Stimulated activated CD4-positive, alpha-beta T cell treated with anti-CD3 and anti-CD28 coated beads, Interleukin-2, amount 100 ng/mL, for 48 hours (primary cell): Measurements from ENCODE around the gene CRLF1.

ENCODE experiments used
- DNase-seq, 2 donors: peaks; one replicate each; pipeline ENCODE4 v3.0.0-alpha.2; 2020

CRLF1 gene

GRCh38 chr19:18590273-18591272 lies 16.0 kb downstream of the CRLF1 start:
- no peak for DNase-seq

DNA sequence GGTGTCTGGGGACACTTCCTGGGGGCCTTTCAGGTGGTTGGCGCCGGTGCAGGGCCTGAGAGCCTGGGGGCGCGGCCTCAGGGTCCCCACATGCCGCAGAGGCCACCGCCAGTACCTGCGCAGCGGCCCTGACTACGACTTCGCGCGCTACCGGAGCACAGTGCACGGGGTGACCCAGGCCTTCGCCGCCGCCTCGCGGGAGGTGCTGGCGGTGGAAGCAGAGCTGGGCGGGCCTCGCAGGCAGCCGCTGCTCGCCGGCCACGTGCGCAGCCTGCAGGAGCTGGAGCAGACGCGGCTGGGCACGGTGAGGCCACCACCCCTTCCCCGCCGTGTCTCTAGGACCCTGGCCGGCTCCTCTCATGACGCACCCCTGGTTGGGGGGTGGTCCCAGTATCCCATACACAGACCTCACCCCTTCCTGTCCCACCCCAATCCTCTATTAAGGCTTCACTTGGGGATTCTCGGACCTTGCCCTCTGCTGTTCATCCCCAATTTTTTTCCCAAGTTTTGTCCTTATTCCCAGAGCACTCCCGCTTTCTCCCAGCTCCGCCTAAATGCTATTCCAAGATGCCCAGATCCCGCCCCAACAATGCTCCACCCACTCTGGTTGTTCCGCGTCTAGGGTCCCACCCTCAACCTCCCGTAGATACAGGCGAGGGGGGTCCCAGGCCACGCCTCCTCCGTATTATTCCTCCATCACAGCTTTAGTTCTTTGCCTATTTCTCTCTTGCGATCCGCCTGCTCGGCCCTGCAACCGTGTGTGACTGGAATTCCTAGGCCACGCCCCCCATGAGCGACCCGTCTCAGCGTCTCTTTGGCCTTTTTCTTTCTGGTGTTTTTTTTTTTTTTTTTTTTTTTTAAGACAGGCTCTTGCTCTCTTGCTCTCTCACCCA lies 17.0 kb downstream of the CRLF1 start:
- peak; percentile 62 to 66 for DNase-seq

DNA sequence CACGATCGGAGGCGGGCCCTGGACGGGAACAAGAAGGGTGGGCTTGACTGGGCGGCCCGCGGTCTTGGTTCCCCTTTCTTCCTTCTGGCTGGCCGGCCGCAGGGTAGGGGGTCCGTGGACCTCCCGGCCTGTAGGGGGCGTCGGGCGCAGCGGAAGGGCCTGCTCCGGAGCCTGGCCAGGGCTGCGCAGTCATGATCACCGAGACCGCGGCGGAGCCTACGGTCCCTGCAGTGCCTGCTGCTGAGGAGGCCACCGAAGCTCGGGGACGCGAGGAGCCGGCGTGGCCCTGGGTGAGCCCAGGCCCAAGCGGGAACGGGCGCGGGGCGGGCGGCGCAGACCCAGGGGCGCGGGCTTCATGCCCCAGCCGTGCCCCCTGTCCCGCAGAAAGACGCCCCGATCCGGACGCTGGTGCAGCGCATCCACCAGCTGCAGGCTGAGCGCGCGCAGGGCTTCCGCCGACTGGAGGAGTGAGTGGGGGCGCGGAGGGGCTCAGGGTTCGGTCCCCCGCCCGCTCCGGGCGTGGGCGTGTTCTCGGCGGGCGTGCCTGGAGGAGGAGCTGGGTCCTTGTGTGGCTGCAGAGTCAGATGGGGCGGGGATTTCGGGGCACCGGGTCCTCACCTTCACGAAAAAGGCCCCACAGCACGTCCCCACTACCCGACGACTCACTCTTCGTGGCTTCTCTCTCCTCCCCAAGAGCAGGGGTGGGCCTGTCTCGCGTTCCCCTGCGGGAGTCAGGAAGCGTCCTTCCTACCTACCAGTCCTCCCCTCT lies 17.8 kb downstream of the CRLF1 start, which contains the start of gene REX1BD:
Gene REX1BD, plus strand, starts transcription at position 188 of the 769 bp plus-strand sequence. Its CDS starts 4 bp downstream, at position 192.
- DNase-seq, result peak; percentile 73 to 83

GRCh38 chr19:18587962-18588610 lies 18.5 kb downstream of the CRLF1 start:
- no peak for DNase-seq

GRCh38 chr19:18587561-18587960 lies 19.0 kb downstream of the CRLF1 start:
- DNase-seq, result no peak

- no peak for DNase-seq
Measured at GRCh38 chr19:18586306-18586705, 20.3 kb downstream of the CRLF1 start.

GRCh38 chr19:18580311-18580710 lies 26.3 kb downstream of the CRLF1 start:
- no peak for DNase-seq

DNA sequence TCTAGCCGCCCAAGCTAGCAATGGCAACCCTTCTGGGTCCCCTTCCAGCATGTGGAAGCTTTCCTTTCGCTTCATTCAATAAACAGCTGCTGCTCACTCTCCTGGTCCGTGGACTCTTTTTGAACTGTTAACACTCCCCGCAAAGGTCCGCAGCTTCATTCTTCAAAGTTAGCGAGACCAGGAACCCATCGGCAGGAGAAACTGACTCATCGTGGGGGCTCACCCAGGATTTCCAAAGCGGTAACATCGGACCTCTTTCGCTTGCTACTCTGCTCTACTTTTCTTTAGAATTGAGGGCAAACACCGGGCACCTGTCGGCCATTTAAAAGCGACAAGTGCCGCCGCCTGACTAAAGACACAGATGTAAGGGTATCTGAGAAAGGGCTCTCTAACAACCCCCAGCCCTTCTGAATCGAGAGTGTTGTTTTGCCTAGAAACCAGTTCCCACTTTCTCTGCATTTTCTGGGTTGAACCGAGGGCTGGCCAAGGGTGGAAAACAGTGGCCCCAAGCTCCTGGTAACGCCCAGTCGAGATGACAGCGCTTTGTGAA lies 29.2 kb downstream of the CRLF1 start:
- no peak for DNase-seq

GRCh38 chr19:18576383-18576782 lies 30.2 kb downstream of the CRLF1 start:
- no peak for DNase-seq

DNA sequence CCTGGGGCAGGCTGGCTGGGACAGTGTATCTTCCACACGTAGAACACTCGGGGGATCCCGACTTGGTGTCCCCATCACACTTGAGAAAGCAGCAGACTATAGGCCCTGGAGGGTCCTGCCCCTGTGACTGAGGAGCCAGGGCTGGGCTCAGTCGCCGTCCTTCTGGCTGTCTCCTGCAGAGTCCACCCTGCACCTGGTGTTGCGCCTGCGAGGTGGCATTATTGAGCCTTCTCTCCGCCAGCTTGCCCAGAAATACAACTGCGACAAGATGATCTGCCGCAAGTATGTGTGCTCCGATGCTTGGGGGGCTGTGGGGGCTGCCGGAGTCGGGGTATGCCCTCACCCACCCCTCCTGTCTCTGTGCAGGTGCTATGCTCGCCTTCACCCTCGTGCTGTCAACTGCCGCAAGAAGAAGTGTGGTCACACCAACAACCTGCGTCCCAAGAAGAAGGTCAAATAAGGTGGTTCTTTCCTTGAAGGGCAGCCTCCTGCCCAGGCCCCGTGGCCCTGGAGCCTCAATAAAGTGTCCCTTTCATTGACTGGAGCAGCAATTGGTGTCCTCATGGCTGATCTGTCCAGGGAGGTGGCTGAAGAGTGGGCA lies 31.8 kb downstream of the CRLF1 start:
- DNase-seq, result no peak

GRCh38 chr19:18571564-18572344 lies 34.8 kb downstream of the CRLF1 start, which contains the start of gene UBA52:
TSS of gene UBA52 (plus strand) at chr19:18571857. CDS start at chr19:18573301, 1,444 bp downstream.
- DNase-seq, result peak; percentile 98 to 99

GRCh38 chr19:18568367-18568766 lies 38.2 kb downstream of the CRLF1 start:
- DNase-seq, result no peak

DNA sequence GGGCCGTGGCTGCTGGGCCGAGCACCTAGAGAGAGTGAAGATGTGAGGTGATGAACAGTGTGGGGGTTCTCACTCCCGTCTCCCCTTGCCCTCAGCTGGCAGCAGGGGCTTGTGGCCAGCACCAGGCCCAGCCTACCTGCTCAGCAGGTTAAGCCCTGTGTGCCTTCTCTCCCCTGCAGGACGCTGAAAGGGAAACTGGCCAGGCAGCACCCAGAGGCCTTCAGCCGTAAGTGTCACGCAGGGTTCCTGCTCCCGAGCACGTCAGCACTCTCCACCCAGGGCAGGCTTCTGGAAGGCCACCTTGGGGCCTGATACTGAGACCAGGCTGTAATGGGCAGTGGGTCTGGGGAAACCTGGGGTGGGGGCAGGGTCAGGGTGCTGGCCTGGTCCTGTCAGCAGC lies 39.6 kb downstream of the CRLF1 start:
- DNase-seq, result no peak

- DNase-seq, result no peak
Measured at GRCh38 chr19:18562086-18562485, 44.5 kb downstream of the CRLF1 start.

GRCh38 chr19:18559685-18560084 lies 46.9 kb downstream of the CRLF1 start:
- DNase-seq, result no peak

DNA sequence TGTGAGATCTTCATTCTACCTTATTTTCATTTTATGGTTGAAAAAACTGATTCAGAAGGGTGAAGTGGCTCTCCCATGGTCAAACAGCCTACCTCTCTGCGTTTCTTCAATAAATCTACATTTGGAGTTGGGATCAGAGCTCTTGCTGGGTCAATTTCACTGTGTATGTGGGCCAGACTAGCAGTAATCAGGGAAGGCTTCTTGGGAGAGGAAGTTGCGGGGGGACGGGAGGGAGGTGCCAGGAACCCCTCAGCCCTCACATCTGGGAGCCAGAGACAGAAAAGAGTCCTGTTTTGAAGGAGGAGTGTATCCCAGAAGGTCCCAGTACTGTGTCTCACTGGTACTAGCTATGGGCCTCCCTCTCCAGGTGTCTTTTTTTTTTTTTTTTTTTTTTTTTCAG lies 48.0 kb downstream of the CRLF1 start:
- no peak for DNase-seq

- no peak for DNase-seq
Measured at GRCh38 chr19:18558202-18558555, 48.4 kb downstream of the CRLF1 start.

GRCh38 chr19:18557411-18558201 lies 49.0 kb downstream of the CRLF1 start, which contains the start of gene KXD1:
TSS of gene KXD1 (plus strand) at chr19:18557870. CDS start at chr19:18562057, 4,187 bp downstream.
- DNase-seq, result peak; percentile 95 to 97

DNA sequence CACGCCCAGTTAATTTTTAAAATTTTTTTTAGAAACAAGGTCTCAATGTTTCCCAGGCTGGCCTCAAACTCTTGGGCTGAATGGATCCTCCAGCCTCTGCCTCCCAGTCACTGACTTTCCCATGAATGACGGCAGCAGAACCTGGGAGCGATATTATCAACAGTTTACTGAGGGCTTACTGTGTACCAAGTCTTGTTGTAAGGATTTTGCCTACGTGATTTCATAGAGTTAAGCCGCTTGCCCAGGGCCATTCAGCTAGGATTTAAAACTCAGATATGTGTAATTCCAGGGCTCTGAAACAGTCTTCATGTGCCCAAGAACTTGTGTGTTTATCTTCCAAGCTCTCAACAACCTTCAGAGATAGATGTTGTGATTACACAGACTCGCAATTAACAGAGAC lies 55.0 kb downstream of the CRLF1 start:
- no peak for DNase-seq
